ENCODE data around the gene ADAMTS4. TPM values are rescaled to one million over a fixed set of nuclear protein-coding genes. Genes with fewer than 3 reads are reported as not detected.

The ADAMTS4 gene
- total RNA-seq, 1 experiment from 2014 or later, result under 0.01 TPM

DNA sequence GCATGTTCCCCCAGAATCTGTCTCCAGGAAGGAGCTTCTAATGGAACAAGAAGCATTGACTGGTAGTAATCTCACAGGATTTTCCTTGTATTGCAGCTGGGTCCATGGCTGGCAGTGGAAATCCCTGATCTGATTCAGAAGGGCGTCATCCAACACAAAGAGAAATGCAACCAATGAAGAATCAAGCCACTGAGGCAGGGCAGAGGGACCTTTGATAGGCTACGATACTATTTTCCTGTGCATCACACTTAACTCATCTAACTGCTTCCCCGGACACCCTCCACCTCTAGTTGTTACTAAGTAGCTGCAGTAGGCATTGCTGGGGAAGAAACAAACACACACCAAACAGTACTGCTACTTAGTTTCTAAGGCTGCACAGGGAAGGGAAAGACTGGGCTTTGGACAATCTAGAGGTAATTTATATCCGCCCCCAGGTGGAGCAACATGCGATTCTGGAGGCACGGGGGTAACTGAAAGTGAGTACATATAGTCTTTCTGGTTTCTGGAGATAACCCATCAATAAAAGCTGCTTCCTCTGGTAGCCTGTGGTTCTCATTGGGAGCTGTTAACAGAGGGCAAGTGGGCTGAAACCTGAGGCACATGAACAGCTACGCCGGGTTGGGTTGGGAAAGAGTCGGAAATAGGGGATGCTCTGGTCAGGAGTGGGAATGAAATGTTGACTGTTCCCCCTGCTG is 40.4 kb downstream of the ADAMTS4 start:
- no peak for DNase-seq (ENCODE audit: extremely low read depth, low read depth)

DNA sequence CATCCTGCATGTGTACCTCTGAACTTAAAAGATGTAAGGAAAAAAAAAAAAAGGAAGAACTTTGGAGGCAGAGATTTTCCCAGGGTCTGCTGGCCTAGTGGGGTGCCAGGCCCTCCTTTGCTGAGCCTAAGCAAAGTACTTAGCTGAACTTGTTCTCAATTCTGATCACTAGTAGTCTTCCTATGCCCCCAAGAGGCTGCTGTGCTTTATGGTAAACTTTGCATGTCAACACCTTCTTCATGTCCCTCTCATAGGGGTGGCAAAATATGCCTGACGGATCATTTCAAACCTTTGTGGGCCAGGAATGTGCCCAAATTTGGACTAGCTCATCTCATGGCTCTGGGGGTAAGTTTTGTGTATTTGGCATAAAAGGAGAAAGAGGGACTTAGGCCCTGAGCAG is 41.0 kb downstream of the ADAMTS4 start:
- no peak for DNase-seq (ENCODE audit: extremely low read depth, low read depth)

DNA sequence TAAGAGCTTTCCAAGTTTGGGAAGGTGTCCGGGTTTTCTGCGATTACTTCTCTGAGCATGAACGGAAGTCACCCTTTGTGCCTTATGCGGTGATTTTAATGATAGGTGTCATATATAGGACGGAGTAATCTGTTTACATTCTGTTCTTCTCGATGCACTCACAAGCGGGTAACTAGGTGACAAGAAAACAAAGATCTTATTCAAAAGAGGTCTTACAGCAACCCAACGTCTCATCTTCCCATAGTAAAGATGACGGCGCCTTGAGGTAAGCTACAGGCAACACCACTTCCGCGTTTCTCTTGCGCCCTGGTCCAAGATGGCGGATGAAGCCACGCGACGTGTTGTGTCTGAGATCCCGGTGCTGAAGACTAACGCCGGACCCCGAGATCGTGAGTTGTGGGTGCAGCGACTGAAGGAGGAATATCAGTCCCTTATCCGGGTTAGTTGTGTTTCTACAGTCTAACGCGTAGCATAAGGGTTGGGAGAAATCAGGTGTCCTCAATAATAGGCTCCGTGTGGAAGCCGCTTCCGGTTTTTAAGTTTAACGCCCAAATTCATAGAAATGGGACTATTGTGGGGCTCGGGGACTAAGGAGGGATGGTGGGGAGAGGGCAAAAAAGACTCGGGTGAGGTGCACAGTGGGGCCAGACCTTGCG is 45.0 kb downstream of the ADAMTS4 start, which contains the start of gene UFC1:
TSS of gene UFC1 (plus strand) at position 297 of the 656 bp plus-strand sequence. CDS start at position 317, 20 bp downstream.
- peak; percentile 91 for DNase-seq (ENCODE audit: extremely low read depth, low read depth)

DNA sequence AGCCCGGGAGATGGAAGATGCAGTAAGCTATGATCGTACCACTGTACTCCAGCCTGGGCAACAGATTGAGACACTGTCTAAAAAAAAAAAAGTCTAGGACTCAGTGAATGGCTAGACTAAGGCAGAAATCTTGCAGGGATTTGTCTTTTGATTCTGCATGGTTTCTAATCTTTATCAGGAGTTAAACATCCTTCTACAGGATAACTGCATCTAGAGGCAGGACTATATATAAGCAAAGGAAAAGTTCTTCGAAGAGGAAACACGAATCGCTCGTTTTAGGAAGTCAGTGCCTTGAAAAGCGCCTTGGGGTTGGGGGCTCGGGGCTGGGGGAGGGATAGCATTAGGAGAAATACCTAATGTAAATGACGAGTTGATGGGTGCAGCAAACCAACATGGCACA is 45.7 kb downstream of the ADAMTS4 start:
- no peak for DNase-seq (ENCODE audit: extremely low read depth, low read depth)

DNA sequence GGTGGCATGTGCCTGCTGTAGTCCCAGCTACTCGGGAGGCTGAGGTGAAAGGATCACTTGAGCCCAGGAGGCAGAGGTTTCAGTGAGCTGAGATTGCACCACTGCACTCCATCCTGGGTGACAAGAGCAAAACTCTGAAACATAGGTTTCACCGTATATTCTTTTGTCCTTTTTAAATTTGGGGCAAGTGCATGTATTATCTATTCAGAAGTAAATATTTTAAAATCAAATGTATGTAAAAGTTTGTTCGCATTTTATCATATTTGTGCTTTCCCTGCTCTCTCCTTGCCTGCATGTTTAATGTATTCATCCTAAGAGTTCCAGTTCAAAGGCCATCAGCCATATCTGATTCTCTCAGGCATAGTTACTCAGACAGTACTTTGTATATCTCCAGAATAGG is 53.0 kb downstream of the ADAMTS4 start:
- DNase-seq (ENCODE audit: extremely low read depth, low read depth), result no peak

DNA sequence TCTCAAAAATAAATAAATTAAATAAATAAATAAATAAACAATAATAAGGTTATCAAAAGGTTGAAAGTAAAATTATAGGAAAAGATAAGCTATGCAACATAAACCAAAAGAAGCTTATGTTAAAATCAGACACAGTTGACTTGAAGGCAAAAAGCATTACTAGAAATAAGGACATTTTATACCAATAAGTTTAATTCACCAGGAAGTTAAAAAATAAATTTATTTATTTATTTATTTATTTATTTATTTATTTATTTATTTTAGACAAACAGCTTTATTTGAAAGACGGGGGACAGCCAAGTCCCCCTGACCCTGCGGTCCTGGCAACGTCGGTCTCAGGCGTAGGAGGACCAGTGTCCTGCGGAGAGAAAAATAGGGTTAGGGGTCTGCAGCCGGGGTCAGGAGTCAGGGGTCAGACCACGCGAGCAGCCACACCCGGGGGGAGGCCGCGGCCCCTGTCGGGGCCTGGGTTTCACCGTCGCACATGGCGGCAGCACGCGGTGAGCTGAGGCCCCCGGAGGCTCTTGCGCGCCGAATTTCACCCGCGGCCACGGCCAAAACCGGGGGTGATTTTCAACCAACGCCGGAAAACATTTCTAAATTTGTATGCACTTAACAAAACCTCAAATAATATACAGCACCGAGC is 58.0 kb downstream of the ADAMTS4 start:
- DNase-seq (ENCODE audit: extremely low read depth, low read depth), result no peak

DNA sequence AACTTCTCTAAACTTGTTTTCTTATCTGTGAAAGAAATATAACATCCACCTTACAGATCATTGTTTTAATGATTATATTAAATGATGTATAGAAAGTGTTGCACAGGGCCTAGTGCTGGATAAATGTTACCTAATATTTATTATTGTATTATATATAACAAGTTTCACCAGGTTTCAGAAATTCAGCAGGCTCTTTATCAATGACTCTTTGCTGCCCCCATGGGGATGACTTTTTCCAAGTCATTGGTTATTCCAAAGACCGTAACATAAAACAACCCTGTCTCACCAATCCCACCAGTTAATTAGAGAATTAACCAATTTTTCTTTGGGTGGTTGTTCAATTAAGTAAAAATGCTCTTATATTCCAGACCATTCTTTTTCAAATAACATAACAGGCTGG is 59.1 kb downstream of the ADAMTS4 start:
- DNase-seq (ENCODE audit: extremely low read depth, low read depth), result peak; percentile 64

GRCh38 chr1:161138431-161138830 is 60.4 kb downstream of the ADAMTS4 start:
- DNase-seq (ENCODE audit: extremely low read depth, low read depth), result no peak

DNA sequence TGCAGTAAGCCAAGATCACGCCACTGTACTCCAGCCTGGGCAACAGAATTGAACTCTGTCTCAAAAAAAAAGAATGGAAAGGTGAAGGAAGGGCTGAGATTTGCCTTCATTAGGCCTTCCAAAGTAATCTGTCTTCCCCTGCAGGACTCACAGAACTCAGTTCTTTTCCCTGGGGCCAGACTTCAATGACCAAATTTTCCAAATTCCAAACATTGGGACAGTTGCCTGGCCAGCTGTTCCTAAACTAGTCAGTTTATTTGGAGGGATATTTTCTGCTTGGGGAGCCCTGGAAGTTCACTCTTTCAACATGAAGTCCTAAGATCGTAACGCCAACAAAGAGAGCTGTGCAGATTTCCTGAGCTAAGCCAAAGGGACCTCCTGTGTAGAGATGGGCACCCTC is 61.0 kb downstream of the ADAMTS4 start:
- DNase-seq (ENCODE audit: extremely low read depth, low read depth), result no peak

Small RNAs within 50 kb of the gene (small RNA-seq; reads per million reads assigned to genes)
- 0 reads per million in 2 experiments for gene RF01225

Other genes with a start within 250 kb of the ADAMTS4 start
- not detected in 2 replicates for gene ITLN2, start 244.2 kb downstream of the ADAMTS4 start, total RNA-seq (2014; rRNA removed; shearing (Covaris generic))
- gene F11R, start 177.9 kb downstream of the ADAMTS4 start, total RNA-seq (2014; rRNA removed; shearing (Covaris generic)), result 20.7 and 23.7 TPM in 2 replicates
- 29.8 and 37.6 TPM in 2 replicates for gene TSTD1, start 160.1 kb downstream of the ADAMTS4 start, total RNA-seq (2014; rRNA removed; shearing (Covaris generic))
- gene USF1, start 153.1 kb downstream of the ADAMTS4 start, total RNA-seq (2014; rRNA removed; shearing (Covaris generic)), result 49.2 and 51.2 TPM in 2 replicates
- gene ARHGAP30, start 129.2 kb downstream of the ADAMTS4 start, total RNA-seq (2014; rRNA removed; shearing (Covaris generic)), result 0.45 TPM in 1 of 2 replicates, not detected in the other
- 0.55 and 1.0 TPM in 2 replicates for gene NECTIN4, start 109.5 kb downstream of the ADAMTS4 start, total RNA-seq (2014; rRNA removed; shearing (Covaris generic))
- 3.6 and 5.3 TPM in 2 replicates for gene KLHDC9, start 100.7 kb downstream of the ADAMTS4 start, total RNA-seq (2014; rRNA removed; shearing (Covaris generic))
- 186 and 200 TPM in 2 replicates for gene PFDN2, start 81.0 kb downstream of the ADAMTS4 start, total RNA-seq (2014; rRNA removed; shearing (Covaris generic))
- gene NIT1, start 80.9 kb downstream of the ADAMTS4 start, total RNA-seq (2014; rRNA removed; shearing (Covaris generic)), result 44.3 and 60.6 TPM in 2 replicates
- gene DEDD, start 66.4 kb downstream of the ADAMTS4 start, total RNA-seq (2014; rRNA removed; shearing (Covaris generic)), result 34.2 and 36.2 TPM in 2 replicates
- 124 and 143 TPM in 2 replicates for gene UFC1, start 45.1 kb downstream of the ADAMTS4 start, total RNA-seq (2014; rRNA removed; shearing (Covaris generic))
- 17.7 and 18.8 TPM in 2 replicates for gene USP21, start 39.6 kb downstream of the ADAMTS4 start, total RNA-seq (2014; rRNA removed; shearing (Covaris generic))
- 27.1 and 27.3 TPM in 2 replicates for gene PPOX, start 32.6 kb downstream of the ADAMTS4 start, total RNA-seq (2014; rRNA removed; shearing (Covaris generic))
- gene B4GALT3, start 21.5 kb downstream of the ADAMTS4 start, total RNA-seq (2014; rRNA removed; shearing (Covaris generic)), result 68.2 and 73.4 TPM in 2 replicates
- gene NDUFS2, start 3.3 kb upstream of the ADAMTS4 start, total RNA-seq (2014; rRNA removed; shearing (Covaris generic)), result 161 and 175 TPM in 2 replicates
- gene FCER1G, start 16.2 kb upstream of the ADAMTS4 start, total RNA-seq (2014; rRNA removed; shearing (Covaris generic)), result not detected in 2 replicates
- not detected in 2 replicates for gene APOA2, start 24.6 kb upstream of the ADAMTS4 start, total RNA-seq (2014; rRNA removed; shearing (Covaris generic))
- gene TOMM40L, start 27.0 kb upstream of the ADAMTS4 start, total RNA-seq (2014; rRNA removed; shearing (Covaris generic)), result 8.3 and 9.1 TPM in 2 replicates
- not detected in 2 replicates for gene NR1I3, start 39.1 kb upstream of the ADAMTS4 start, total RNA-seq (2014; rRNA removed; shearing (Covaris generic))
- not detected in 2 replicates for gene PCP4L1, start 59.7 kb upstream of the ADAMTS4 start, total RNA-seq (2014; rRNA removed; shearing (Covaris generic))
- 54.3 and 54.9 TPM in 2 replicates for gene MPZ, start 110.9 kb upstream of the ADAMTS4 start, total RNA-seq (2014; rRNA removed; shearing (Covaris generic))
- gene SDHC, start 115.3 kb upstream of the ADAMTS4 start, total RNA-seq (2014; rRNA removed; shearing (Covaris generic)), result 67.9 and 70.4 TPM in 2 replicates
- gene CFAP126, start 168.8 kb upstream of the ADAMTS4 start, total RNA-seq (2014; rRNA removed; shearing (Covaris generic)), result not detected in 2 replicates